Transverse colon (tissue), 4 donors: ENCODE results near the gene MED8.

Experiments
- CTCF ChIP-seq, 5 experiments: fragments of 200-600 bp in 3 of 5; fragments of 450-650 bp in 2 of 5; sonication (generic) in 3 of 5; IDR thresholded peaks; 1 replicate in 2 of 5; 2 replicates in 3 of 5; pipeline ENCODE4 v1.5.1; 2016 to 2017; ENCODE audit warnings: antibody characterized with exemption in 5 of 5, inconsistent platforms in 3 of 5, mild to moderate bottlenecking in 2 of 5, moderate library complexity in 1 of 5
- EP300 ChIP-seq: sonication (generic); formaldehyde crosslinking; IDR thresholded peaks from one replicate; pipeline ENCODE4 v1.6.1; 2017; ENCODE audit warnings: antibody characterized with exemption, low read depth
- POLR2A ChIP-seq: fragments of 450-650 bp; IDR thresholded peaks from one replicate; pipeline ENCODE4 v1.6.1; 2016; ENCODE audit warnings: antibody characterized with exemption, mild to moderate bottlenecking, moderate library complexity
- POLR2AphosphoS5 ChIP-seq, 3 donors: sonication (generic); formaldehyde crosslinking; IDR thresholded peaks; one replicate each; pipeline ENCODE4 v1.6.1; 2016; ENCODE audit warnings: antibody characterized with exemption in 3 of 3

- TF ChIP-seq POLR2AphosphoS5 (IDR thresholded peaks at IDR 0.05) (no peak), CTCF (IDR thresholded peaks at IDR 0.05) (no peak), POLR2A (no peak), EP300 (no peak)
Observed at GRCh38 chr1:43354471-43354870, 35.1 kb downstream of the MED8 start.
